Measurements from ENCODE around the gene PGS1. TPM values are rescaled to one million over a fixed set of nuclear protein-coding genes. Genes with fewer than 3 reads are reported as not detected.

PGS1 gene
- total RNA-seq, 4 donors from 2014 or later: 30.7 to 45.9 (median 35.6) TPM

DNA sequence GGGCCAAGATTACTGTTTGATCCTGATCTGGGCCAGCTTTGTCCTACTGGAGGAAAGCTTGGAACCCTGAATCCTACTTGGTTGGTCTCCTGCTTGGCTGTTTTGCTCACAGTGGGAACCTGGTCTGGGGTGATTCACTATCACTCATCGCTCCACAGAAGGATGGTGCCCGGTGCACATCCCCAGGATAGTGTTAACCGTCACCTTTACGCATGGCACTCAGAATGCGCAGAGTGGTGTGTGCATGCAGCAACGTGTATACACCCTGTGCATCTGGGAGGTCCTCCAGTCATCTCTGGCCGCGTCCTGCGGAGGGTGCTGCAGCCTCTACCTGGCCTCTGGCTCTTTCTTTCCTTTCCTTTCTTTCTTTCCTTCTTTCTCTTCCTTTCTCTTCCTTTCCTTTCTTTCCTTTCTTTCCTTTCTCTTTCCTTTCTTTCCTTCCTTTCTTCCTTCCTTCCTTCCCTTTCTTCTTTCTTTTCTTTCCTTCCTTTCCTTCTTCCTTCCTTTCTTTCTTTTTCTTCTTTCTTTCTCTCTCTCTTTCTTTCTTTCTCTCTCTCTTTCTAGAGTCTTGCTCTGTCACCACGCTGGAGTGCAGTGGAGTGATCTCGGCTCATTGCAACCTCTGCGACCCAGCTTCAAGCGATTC lies 31.7 kb upstream of the PGS1 start:
- WGBS: 93% methylated on average over 13 of the region's 13 CpGs
- Histone ChIP-seq H3K27ac (replicated peaks in 1 of 4) (no peak overlapping the region), H3K4me1 (peaks cover 55 to 80% (median 75%) of the 10 kb centered on the region in 4 donors), H3K4me3 (no peak overlapping the region), H3K36me3 (no peaks in the 10 kb centered on the region), H3K9me3 (no peaks in the 10 kb centered on the region), H3K27me3 (no peaks in the 10 kb centered on the region)
- TF ChIP-seq, protein P1, sequence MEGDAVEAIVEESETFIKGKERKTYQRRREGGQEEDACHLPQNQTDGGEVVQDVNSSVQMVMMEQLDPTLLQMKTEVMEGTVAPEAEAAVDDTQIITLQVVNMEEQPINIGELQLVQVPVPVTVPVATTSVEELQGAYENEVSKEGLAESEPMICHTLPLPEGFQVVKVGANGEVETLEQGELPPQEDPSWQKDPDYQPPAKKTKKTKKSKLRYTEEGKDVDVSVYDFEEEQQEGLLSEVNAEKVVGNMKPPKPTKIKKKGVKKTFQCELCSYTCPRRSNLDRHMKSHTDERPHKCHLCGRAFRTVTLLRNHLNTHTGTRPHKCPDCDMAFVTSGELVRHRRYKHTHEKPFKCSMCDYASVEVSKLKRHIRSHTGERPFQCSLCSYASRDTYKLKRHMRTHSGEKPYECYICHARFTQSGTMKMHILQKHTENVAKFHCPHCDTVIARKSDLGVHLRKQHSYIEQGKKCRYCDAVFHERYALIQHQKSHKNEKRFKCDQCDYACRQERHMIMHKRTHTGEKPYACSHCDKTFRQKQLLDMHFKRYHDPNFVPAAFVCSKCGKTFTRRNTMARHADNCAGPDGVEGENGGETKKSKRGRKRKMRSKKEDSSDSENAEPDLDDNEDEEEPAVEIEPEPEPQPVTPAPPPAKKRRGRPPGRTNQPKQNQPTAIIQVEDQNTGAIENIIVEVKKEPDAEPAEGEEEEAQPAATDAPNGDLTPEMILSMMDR (IDR thresholded peaks at IDR 0.05): no peak
- TF ChIP-seq POLR2AphosphoS5 (IDR thresholded peaks at IDR 0.05): no peak
- no peak for TF ChIP-seq POLR2A (IDR thresholded peaks at IDR 0.05; ENCODE audit: low read depth)
- intact Hi-C loops (cut with DNase I): no loop called here
- DNase-seq (ENCODE audit: extremely low spot score): no peak

DNA sequence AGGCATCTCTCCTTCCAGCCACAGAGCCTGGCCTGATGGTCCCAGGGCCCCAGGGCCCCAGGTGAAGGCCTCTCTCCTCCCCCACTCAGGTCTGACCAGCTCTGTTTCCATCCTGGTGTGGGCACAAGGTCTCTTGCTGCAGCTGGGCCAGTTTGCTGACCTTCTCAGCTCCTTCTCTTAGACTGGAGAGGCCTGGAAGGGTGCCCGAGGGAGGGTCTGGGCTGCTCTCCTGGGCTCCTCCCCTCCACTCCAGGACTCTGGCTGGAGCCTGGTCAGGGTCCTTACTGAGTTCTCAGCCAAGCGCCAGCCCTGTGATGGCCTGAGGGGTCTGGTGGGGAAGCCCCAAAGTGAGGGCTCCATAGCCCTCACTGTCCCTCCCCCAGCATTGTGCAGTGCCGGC lies 31.0 kb upstream of the PGS1 start:
- DNase-seq (ENCODE audit: extremely low spot score): no peak
- intact Hi-C loops (cut with DNase I): no loop called here
- H3K27me3 ChIP-seq: no peaks in the 10 kb centered on the region
- 76% methylated on average over 2 of the region's 3 CpGs for WGBS
- H3K9me3 ChIP-seq: no peaks in the 10 kb centered on the region
- peaks cover 57 to 81% (median 76%) of the 10 kb centered on the region in 4 donors for H3K4me1 ChIP-seq
- TF ChIP-seq EP300 (IDR thresholded peaks at IDR 0.05): no peak
- TF ChIP-seq, protein P1 (IDR thresholded peaks at IDR 0.05): no peak
- TF ChIP-seq POLR2AphosphoS5 (IDR thresholded peaks at IDR 0.05): no peak
- TF ChIP-seq POLR2A (IDR thresholded peaks at IDR 0.05; ENCODE audit: low read depth): no peak
- H3K4me3 ChIP-seq: no peak overlapping the region
- no peak overlapping the region for H3K27ac ChIP-seq (replicated peaks in 1 of 4)
- H3K36me3 ChIP-seq: no peaks in the 10 kb centered on the region

- H3K27me3 ChIP-seq: no peaks in the 10 kb centered on the region
- no peak for DNase-seq (ENCODE audit: extremely low spot score)
- no peaks in the 10 kb centered on the region for H3K9me3 ChIP-seq
- H3K27ac ChIP-seq (replicated peaks in 1 of 4): no peak overlapping the region
- H3K4me1 ChIP-seq: peaks cover 53 to 81% (median 73%) of the 10 kb centered on the region in 4 donors
- intact Hi-C loops (cut with DNase I): no loop called here
- 88% methylated on average over 7 of the region's 9 CpGs for WGBS
- TF ChIP-seq, protein P1 (IDR thresholded peaks at IDR 0.05): no peak
- TF ChIP-seq EP300 (IDR thresholded peaks at IDR 0.05): no peak
- no peak overlapping the region for H3K4me3 ChIP-seq
- no peaks in the 10 kb centered on the region for H3K36me3 ChIP-seq
Measured at GRCh38 chr17:78348055-78348770, 30.2 kb upstream of the PGS1 start.

DNA sequence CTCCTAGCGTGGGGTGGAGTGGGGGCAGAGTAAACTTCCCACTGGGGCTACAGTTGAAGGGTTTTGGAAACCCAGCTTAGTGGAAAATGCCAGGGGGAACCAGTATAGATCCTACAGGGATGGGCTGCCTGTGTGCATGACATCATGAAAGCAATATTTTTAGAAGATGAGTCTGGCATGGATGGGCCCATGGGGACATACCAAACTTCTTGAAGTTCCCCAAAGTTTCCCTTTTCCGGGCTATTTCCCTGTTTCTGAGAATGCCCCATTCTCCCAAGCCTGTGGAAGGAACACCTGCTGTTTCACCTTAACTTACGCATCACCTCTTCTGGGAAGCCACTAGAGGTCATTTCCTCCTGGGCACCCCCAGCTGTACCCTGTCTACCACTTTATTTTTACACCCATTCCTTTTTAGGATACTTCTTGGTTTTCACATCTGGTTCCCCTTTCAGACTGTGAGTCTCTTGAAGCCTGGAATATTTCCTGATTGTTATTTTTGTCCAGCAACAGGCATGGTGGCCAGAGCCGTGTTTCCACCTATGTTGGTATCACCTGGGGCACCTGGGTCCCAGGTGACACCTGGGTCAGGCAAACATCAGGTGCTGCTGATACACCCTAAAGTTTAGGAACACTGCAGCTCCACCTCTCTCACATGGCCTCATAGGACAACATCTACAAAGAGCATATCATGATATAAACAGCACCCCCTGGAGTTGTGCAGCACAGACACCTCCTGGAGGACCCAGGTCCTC lies 28.4 kb upstream of the PGS1 start:
- intact Hi-C loops (cut with DNase I): no loop called here
- peaks cover 43 to 81% (median 73%) of the 10 kb centered on the region in 4 donors for H3K4me1 ChIP-seq
- H3K4me3 ChIP-seq: no peak overlapping the region
- H3K9me3 ChIP-seq: no peaks in the 10 kb centered on the region
- TF ChIP-seq, protein P1 (IDR thresholded peaks at IDR 0.05): no peak
- TF ChIP-seq EP300 (IDR thresholded peaks at IDR 0.05) (no peak), POLR2A (IDR thresholded peaks at IDR 0.05; ENCODE audit: low read depth) (no peak), POLR2AphosphoS5 (IDR thresholded peaks at IDR 0.05) (no peak)
- peaks cover 0 to 2% (median 0%) of the 10 kb centered on the region in 4 donors for H3K36me3 ChIP-seq
- 63% methylated on average over 4 of the region's 4 CpGs for WGBS
- no peak for DNase-seq (ENCODE audit: extremely low spot score)
- no peaks in the 10 kb centered on the region for H3K27me3 ChIP-seq
- H3K27ac ChIP-seq (replicated peaks in 1 of 4): peak overlapping the region in 1 of 4 donors; percentile 98

All from esophagus muscularis mucosa (tissue), 4 donors.